Measurements from ENCODE around the gene FGFR3.

FGFR3 gene

DNA sequence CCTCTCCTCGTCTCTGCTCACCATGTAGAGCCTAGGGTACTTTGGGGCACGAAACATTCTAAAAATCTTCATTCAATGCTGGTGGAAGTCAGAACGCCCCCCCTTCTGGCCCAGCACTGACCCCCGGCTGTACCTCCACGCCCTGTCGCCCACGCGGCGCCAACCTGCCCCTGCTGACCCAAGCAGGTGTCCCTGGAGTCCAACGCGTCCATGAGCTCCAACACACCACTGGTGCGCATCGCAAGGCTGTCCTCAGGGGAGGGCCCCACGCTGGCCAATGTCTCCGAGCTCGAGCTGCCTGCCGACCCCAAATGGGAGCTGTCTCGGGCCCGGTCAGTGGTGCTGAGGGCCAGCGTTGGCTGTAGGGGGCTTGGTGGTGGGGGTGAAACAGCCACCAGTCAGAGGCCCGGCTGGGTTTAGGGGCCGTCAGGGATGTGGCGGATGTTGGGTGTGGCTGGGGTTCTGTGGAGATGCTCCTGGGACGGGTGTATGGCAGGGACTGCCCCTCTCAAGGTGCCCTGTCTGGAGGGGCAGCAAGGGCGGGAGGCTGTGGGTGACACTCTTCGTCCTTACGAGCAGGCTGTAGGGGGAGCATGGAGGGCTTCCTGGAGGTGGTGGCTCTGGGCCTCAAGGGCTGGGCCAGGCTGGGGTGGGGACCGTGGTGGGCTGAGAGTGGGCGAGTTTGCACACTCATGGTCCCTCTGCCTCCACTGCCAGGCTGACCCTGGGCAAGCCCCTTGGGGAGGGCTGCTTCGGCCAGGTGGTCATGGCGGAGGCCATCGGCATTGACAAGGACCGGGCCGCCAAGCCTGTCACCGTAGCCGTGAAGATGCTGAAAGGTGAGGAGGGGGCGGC lies 11.8 kb downstream of the FGFR3 start:
- no peak for DNase-seq

DNA sequence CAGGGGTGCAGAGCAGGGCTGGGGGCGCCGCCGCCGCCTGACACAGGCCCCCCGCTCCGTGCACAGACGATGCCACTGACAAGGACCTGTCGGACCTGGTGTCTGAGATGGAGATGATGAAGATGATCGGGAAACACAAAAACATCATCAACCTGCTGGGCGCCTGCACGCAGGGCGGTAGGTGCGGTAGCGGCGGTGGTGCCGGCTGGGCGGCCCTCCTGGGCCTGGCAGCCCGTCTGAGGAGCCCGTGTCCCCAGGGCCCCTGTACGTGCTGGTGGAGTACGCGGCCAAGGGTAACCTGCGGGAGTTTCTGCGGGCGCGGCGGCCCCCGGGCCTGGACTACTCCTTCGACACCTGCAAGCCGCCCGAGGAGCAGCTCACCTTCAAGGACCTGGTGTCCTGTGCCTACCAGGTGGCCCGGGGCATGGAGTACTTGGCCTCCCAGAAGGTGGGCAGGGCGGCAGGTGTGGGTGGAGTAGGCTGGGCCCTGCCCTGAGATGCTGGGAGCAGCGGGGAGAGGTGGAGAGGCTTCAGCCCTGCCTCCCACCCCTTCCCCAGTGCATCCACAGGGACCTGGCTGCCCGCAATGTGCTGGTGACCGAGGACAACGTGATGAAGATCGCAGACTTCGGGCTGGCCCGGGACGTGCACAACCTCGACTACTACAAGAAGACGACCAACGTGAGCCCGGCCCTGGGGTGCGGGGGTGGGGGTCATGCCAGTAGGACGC lies 12.6 kb downstream of the FGFR3 start:
- DNase-seq = no peak

DNA sequence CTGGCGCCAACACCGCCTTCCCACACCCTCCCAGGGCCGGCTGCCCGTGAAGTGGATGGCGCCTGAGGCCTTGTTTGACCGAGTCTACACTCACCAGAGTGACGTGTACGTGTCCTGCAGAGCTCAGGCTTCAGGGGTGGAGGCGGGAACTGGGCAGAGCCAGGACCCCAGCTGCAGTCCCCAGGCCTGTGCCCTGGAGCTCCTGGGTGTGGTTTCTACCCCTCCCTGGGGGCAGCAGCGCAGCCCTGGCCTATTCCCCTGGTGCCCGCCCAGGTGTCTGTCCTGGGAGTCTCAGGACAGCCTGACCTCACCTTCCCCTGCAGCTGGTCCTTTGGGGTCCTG lies 13.1 kb downstream of the FGFR3 start:
- no peak for DNase-seq

DNA sequence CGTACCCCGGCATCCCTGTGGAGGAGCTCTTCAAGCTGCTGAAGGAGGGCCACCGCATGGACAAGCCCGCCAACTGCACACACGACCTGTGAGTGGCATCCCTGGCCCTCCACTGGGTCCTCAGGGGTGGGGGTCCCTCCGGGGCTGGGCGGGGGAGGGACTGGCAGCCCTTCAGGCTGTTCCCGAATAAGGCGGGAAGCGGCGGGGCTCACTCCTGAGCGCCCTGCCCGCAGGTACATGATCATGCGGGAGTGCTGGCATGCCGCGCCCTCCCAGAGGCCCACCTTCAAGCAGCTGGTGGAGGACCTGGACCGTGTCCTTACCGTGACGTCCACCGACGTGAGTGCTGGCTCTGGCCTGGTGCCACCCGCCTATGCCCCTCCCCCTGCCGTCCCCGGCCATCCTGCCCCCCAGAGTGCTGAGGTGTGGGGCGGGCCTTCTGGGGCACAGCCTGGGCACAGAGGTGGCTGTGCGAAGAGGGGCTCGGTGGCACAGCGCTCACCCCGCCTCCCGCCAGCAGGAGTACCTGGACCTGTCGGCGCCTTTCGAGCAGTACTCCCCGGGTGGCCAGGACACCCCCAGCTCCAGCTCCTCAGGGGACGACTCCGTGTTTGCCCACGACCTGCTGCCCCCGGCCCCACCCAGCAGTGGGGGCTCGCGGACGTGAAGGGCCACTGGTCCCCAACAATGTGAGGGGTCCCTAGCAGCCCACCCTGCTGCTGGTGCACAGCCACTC lies 13.7 kb downstream of the FGFR3 start:
- no peak for DNase-seq

GRCh38 chr4:1807332-1807777 lies 14.3 kb downstream of the FGFR3 start:
- no peak for DNase-seq

- no peak for DNase-seq
These were observed 15.3 kb downstream of the FGFR3 start for GRCh38 chr4:1808396-1808795.

GRCh38 chr4:1808851-1809753 lies 16.0 kb downstream of the FGFR3 start:
- DNase-seq = no peak

DNA sequence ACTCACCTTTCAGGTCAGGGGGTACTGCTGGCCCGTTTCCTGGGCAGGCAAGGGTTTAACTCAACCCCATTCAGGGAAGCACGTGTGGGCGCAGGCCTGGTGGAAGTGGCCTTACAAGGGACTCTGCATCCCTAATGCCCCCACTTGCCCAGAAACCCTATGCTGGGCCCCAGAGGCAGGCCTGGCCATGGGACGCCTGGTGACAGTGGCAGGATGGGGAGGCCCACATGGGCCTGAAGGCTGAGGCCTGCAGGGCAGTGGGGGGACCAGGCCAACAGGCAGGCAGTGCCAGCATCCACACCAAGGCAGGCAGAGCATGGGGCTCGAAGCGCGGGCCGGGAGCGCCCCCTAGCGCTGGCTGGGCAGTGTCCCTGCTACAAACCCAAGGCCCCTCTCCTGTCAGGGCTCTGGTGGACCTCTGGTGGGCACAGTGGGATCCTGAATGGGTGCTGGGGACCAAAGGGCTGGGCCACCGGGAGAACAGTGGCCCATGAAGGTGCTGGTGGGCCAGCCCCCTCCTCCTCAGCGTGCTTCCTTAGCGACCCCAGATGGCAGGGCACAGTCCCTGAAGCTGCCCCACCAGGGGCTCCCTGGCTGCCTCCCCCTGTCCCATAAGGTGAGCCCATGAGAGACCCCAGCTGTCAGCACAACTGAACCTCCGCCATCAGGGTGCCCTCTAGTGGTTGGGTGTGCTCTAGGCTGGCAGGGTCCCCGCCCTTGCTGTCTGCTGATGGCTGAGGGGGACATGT lies 16.8 kb downstream of the FGFR3 start:
- DNase-seq = peak; percentile 25

GRCh38 chr4:1810765-1811164 lies 17.7 kb downstream of the FGFR3 start:
- DNase-seq = no peak

DNA sequence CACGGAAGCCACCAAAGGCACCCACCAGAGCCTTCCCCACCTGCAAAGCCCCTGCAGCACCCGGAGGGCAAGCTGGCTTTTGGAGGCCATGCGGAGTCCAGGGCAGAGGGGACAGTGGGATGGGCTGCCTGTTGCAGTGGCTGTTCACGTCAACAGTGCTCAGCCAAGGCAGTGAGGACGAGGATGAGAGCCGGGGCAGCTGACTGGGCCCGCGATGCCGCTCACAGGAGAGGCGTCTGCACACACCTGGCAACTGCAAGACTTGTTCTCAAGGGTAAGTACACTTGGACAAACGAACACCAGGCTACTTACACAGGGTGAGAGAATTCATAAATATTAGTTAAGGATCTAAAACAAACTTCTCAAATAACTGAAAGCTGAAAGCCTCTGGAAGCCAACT lies 19.6 kb downstream of the FGFR3 start:
- DNase-seq = no peak

- DNase-seq = no peak
These were observed 20.1 kb downstream of the FGFR3 start for GRCh38 chr4:1813231-1813630.

DNA sequence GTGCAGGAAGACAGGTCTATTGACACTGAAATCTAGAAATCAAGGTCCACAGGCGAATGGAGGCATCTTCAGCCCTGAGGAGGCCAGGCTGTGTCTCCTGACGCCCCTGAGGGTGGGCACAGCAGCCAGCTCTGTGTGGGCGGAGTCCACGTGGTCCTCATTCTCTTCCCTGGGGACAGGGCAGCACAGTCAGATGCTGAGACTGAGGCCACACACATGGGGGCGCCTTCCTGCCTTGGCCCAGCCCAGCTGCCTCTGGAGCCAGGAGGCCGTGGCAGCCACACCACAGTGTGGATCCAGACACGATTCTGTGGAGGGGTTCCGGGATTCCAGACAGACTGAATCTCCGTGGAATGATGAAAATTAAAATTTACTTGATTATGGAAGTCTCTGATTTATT lies 20.8 kb downstream of the FGFR3 start:
- DNase-seq = no peak

DNA sequence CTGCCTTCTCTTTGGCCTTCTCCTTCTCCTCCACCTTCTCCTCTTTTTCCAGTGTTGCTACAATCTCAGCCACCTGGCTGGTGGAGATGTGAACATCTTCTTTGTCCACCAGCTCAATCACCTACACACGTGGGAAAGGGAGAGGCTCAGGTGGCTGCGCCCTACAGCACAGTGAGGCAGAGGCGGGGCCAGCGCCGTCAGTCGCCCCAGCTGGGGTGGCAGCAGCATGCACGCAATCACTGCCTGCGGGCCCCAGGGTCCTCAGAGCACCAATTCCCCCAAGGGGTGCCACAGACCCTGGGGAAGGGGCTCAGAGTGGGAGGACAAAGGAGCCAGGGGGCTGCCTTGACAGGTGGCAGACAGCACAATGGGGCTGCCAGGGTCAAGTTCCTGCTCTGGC lies 21.4 kb downstream of the FGFR3 start:
- no peak for DNase-seq

GRCh38 chr4:1815096-1815996 lies 22.3 kb downstream of the FGFR3 start:
- no peak for DNase-seq

GRCh38 chr4:1815997-1816860 lies 23.1 kb downstream of the FGFR3 start:
- DNase-seq = no peak

- DNase-seq = no peak
These were observed 26.2 kb downstream of the FGFR3 start for GRCh38 chr4:1819284-1819683.

- DNase-seq = no peak
These were observed 26.7 kb downstream of the FGFR3 start for GRCh38 chr4:1819816-1820215.

DNA sequence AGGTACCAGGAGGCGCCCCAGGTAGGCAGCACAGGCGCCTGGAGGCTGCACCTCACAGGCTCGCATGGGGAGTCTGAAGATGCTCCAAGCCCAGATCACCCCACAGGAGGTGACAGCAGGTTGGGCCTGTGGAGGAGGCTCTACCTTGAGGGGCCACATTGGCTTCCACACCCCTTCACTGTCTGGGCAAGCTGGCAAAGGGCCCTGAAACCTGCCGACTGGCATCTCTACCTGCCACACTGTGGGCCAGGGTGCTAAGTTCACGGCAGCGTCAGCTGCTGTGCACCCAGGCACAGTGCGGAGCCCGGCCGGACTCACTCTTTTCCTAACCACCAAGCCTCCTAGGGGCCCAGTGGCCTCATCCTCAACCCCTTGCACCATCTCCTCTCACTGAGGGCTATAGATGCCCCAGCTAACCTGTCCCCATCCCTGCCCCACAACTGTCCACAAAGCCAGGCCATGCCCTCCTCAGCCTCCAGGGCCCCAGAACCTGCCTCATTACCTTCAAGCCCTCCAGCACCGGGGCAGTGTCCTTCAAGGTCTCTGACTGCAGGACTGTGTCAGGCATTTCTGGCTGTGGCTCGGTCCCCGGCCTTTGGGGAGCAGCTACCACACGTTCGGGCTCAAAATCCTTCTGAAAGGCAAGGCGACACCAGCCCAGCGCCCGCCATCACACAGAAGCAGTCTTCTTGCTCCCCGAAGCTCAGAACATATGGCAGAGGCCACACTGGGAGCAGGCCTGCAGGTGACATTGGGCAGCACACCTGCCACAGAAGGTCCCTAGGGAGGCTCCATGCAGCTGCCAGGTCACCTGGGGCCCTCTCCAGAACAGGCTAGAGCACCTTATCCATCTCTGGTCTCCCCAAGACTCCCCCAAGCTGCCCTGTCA lies 28.8 kb downstream of the FGFR3 start:
- DNase-seq = no peak

All from NCI-H524 treated with DMSO at 0.1 percent for 48 hours (cell line).